Endothelial cell of hepatic sinusoid (primary cell): ENCODE data around the gene DTNB.
"Not testable (repeated sequence)": the region's sequence is repeated elsewhere in the genome, so short reads cannot be mapped to it uniquely, and the experiment has no call there.

Source experiments
- in situ Hi-C: cut with HindIII; loops from 2 replicates; pipeline ENCODE4 v1.10.0; 2017; ENCODE audit warnings: low sequenced_read_pairs

DTNB gene

GRCh38 chr2:25633801-25634200 is 39.6 kb downstream of the DTNB start:
- in situ Hi-C loops = not testable (repeated sequence)

- in situ Hi-C loops = no loop called here
Observed at GRCh38 chr2:25632396-25632795, 41.0 kb downstream of the DTNB start.

- in situ Hi-C loops = no loop called here
Observed at GRCh38 chr2:25624635-25625034, 48.7 kb downstream of the DTNB start.

GRCh38 chr2:25623361-25623760 is 50.0 kb downstream of the DTNB start:
- in situ Hi-C loops = no loop called here

DNA sequence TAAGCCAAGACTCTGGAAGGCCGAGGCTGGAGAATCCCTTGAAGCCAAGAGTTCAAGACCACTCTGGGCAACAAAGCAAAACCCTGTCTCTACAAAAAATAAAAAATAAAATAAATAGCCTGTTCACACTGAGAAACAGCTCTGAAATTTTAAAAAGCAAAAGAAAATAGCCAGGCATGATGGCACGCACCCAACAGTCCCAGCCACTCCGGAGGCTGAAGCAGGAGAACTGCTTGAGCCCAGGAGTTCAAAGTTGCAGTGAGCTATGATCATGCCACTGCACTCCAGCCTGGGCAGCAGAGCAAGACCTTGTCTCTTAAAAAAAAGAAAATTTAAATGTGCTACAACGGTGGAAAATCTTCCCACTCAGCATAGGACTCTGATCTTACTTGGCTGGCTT is 52.7 kb downstream of the DTNB start:
- in situ Hi-C loops = no loop called here

- in situ Hi-C loops = no loop called here
Observed at GRCh38 chr2:25620077-25620476, 53.3 kb downstream of the DTNB start.

DNA sequence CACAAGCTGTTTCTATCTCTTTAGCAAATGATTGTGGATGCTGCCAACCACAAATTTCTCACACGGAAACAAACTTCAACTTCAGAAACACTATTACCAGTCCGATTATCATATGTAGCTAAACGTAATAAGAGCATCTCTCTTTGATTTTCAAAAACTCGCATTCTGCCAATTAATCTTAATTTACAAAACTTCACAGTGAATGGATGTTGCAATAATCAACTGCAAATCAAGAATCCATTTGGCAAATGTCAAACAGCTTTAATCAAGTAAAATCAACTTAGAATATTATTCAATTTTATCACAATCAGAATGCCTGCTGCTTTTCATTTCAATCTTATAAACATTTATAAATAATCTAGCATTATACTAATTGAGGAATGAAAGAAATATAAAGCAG is 54.2 kb downstream of the DTNB start:
- in situ Hi-C loops = no loop called here

DNA sequence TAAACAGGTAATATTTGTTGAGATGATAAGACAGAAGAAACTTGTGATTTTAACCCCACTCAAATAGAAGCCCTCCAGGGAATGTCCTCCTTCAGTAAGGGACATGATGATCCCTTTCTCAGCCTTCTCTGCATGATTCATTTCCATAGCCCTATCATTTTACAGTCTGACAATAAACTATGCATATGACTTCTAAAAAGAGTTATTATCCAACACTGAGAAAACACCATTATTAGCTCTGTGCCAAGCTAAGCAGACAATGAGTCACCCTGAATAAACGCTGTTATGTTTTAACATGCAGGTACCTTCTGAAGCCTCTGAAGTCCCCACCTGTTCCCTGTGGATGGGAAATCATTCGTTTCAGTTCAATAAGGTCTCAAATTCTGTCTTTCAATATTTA is 54.7 kb downstream of the DTNB start:
- in situ Hi-C loops = no loop called here

GRCh38 chr2:25617948-25618646 is 55.3 kb downstream of the DTNB start:
- in situ Hi-C loops = no loop called here

DNA sequence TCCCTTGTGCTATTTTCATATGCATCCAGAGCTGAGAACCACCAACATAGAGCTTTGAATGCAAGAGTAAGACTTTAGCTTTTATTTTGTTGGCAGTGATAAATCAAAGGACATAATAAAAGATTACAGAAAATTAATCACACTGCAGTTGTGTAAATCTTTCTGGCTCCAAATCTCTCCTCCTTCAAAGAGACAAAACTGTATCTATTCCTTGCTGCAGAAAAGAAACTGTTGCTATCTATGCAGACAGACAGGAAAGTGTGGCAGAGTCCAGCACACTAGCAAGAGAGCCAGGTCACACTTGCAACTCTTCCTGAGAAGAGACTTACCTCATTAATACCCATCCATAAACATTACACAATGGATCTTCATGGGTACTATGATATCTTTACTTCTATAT is 57.5 kb downstream of the DTNB start:
- in situ Hi-C loops = no loop called here

GRCh38 chr2:25615386-25615785 is 58.0 kb downstream of the DTNB start:
- in situ Hi-C loops = no loop called here

GRCh38 chr2:25614711-25615110 is 58.7 kb downstream of the DTNB start:
- in situ Hi-C loops = no loop called here

GRCh38 chr2:25608718-25609117 is 64.7 kb downstream of the DTNB start:
- in situ Hi-C loops = no loop called here

DNA sequence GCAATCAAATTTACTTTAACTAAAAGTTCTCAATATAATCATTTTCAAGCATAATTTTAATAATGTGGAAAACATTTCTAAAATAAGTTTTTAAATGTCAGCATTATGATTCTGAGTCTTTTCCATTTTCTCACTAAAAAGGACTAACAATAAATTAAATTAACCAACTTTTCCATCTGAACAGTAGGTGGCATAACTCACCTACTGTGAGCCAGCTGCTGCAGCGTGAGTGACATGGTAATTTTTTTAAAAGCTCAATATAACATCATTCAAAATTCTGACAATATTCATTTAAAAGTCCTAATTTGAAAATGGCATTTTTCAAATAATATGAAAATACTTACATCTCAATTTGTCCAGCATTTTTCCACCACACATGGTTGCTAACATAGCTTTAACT is 66.5 kb downstream of the DTNB start:
- in situ Hi-C loops = no loop called here

DNA sequence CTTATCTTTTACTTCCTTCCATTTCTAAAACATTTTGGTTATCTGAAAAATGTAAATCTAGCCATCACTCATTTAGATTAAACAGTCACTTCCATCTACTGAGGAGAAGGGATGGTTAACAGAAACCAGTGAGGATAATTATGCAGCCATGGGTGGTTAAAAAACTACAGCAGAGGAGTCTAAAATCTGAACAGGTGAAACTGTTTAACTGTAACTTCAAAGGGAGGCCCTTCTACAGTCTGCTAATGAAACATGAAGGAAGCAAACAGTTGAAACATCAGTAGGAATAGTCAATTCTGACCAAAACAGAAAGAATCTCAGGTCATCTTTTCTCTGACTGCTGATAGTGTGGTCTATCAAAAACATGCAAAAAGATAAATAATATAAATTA is 71.0 kb downstream of the DTNB start:
- in situ Hi-C loops = no loop called here

DNA sequence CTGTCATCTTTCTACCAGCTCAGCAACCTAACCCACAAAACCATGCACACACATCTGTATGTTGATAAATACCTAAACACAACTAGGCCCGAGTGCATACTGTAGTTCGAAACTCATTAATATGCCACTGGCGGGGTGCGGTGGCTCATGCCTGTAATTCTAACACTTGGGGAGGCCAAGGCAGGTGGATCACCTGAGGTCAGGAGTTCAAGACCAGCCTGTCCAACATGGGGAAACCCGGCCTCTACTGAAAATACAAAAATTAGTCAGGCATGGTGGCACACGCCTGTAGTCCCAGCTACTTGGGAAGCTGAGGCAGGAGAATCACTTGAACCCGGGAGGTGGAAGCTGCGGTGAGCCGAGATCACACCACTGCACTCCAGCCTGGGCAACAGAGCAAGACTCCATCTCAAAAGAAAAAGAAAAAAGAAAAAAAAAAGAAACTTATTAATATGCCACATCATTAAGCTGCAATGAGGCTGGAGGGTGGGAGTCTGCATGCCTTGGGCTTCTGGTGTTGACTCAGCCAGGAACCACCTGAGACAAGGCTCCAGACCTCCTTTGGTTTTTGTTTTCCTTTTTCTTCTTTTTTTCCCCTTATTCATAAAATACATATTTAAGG is 71.6 kb downstream of the DTNB start:
- in situ Hi-C loops = not testable (repeated sequence)

DNA sequence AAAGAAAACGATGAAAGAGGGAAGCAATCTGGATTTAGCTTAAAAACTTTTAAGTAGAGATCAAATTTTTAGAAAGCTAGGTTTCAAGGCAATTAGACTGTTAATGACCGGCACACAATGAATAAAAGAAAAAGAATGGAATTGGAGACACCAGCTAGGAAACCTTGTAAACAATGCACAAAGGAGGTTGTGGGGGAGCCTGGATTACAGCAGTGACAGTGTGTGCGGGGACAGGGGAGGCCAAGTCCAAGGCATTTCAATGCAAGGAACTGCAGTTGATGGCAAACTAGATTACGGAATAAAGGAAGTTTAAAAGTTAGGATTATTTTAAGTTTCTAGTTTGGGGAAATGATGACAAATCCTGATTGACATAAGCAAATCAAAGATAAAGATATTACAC is 74.5 kb downstream of the DTNB start:
- in situ Hi-C loops = loop anchor here (10.0 kb wide), 1 partner anchor 66 kb away; no protein-coding TSS in a partner anchor

DNA sequence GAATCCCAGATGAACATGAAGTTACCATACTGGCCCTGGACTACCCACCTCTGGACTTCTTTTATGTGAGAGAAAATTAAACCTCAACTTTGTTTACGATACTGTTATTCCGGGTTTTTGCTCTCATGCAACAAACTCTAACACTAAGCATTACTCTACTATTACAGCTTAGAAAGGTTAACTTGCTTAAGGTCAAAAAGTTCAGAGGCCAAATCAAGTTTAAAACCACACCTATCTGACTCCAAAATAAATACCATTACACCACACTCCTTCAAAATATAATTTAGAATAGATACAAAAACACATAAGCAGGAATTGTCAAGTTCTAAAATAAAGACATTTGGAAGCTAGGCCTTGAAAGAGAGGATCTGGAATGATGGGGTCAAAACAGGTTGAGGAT is 75.0 kb downstream of the DTNB start:
- in situ Hi-C loops = loop anchor here (10.0 kb wide), 1 partner anchor 66 kb away; no protein-coding TSS in a partner anchor

GRCh38 chr2:25597881-25598280 is 75.5 kb downstream of the DTNB start:
- in situ Hi-C loops = loop anchor here (10.0 kb wide), 1 partner anchor 67 kb away; no protein-coding TSS in a partner anchor

- in situ Hi-C loops = loop anchor here (10.0 kb wide), 1 partner anchor 68 kb away; no protein-coding TSS in a partner anchor
Observed at GRCh38 chr2:25596516-25597244, 76.7 kb downstream of the DTNB start.

DNA sequence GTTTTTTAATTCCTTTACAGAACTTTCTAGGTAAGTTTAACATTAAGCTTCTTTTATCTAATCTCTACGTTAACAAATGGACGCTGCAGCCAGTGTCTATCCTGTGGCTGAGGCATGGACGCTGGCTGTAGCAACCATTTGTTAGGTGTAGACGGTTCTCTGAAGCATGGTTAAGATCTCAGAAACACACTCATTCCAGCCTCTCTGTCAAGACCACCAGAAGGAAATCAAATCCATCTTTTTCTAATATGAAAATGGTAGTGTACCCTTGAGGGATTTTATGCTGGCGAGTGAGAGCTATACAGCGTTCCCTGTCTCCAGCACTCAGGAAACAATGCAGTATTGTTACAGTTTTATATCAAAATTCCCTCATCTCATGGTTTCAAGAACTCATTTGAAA is 78.0 kb downstream of the DTNB start:
- in situ Hi-C loops = loop anchor here (10.0 kb wide), 1 partner anchor 69 kb away; no protein-coding TSS in a partner anchor

- in situ Hi-C loops = loop anchor here (10.0 kb wide), 1 partner anchor 70 kb away; no protein-coding TSS in a partner anchor
Observed at GRCh38 chr2:25594991-25595390, 78.4 kb downstream of the DTNB start.
